A673 (cell line): ENCODE results near the gene ACSBG1. TPM values are rescaled to one million over a fixed set of nuclear protein-coding genes. Genes with fewer than 3 reads are reported as not detected.

ENCODE experiments used
- BruUV-seq: library from RNA; stranded (reverse); fragments of 400-500 nt; replicated peaks from 2 replicates; lab custom pipeline; 2021; lab: Mats Ljungman, UMichigan
- CTCF ChIA-PET: fragments of 300-600 bp; sonication (Branson Sonifier 250); formaldehyde crosslinking; loops from one replicate; lab custom pipeline; 2022; ENCODE audit warnings: antibody characterized with exemption; lab: Charles Lee
- POLR2A ChIA-PET: fragments of 300-600 bp; sonication (Branson Sonifier 250); formaldehyde crosslinking; loops from one replicate; lab custom pipeline; 2022; ENCODE audit warnings: antibody characterized with exemption; ENCODE audit not compliant: low non-redundant PET; lab: Charles Lee
- DNase-seq: peaks from one replicate; pipeline ENCODE4 v3.0.0-alpha.2; 2015; ENCODE audit warnings: low spot score
- H3K27ac ChIP-seq: fragments of 200-600 bp; sonication (generic); 2 replicates; pipeline ENCODE4 v1.5.1; 2016; ENCODE audit warnings: mixed run types, low read depth, mild to moderate bottlenecking, mixed read lengths, antibody characterized with exemption, low read length; ENCODE audit not compliant: poor library complexity, severe bottlenecking
- H3K27me3 ChIP-seq: fragments of 200-600 bp; sonication (generic); replicated peaks from 2 replicates; pipeline ENCODE4 v1.6.1; 2017; ENCODE audit warnings: mixed run types, low read depth, mild to moderate bottlenecking, mixed read lengths, antibody characterized with exemption, low read length; ENCODE audit not compliant: insufficient read depth, poor library complexity
- H3K36me3 ChIP-seq: fragments of 200-600 bp; sonication (generic); 2 replicates; pipeline ENCODE4 v1.6.1; 2016; ENCODE audit warnings: mixed run types, mild to moderate bottlenecking, mixed read lengths, antibody characterized with exemption, low read length; ENCODE audit not compliant: insufficient read depth, poor library complexity, severe bottlenecking
- H3K4me1 ChIP-seq: fragments of 200-600 bp; sonication (generic); 2 replicates; pipeline ENCODE4 v1.6.1; 2017; ENCODE audit warnings: mixed run types, mild to moderate bottlenecking, mixed read lengths, antibody characterized with exemption, low read length; ENCODE audit not compliant: insufficient read depth, poor library complexity, severe bottlenecking
- H3K4me3 ChIP-seq: fragments of 200-600 bp; sonication (generic); 2 replicates; pipeline ENCODE4 v1.5.1; 2016; ENCODE audit warnings: low read depth, mixed run types, mild to moderate bottlenecking, mixed read lengths, low read length; ENCODE audit not compliant: poor library complexity, severe bottlenecking
- H3K9me3 ChIP-seq: fragments of 200-600 bp; sonication (generic); 2 replicates; pipeline ENCODE4 v1.6.1; 2016; ENCODE audit warnings: mixed run types, low read depth, mild to moderate bottlenecking, mixed read lengths, antibody characterized with exemption, low read length; ENCODE audit not compliant: poor library complexity, severe bottlenecking
- CTCF ChIP-seq: fragments of 300-800, 200-600 bp; sonication (generic); conservative IDR thresholded peaks from 2 replicates; pipeline ENCODE4 v1.5.1; 2017; ENCODE audit warnings: low read depth, mild to moderate bottlenecking, antibody characterized with exemption, low read length, moderate library complexity, mixed read lengths
- EZH2 ChIP-seq: fragments of 200-600 bp; sonication (generic); IDR thresholded peaks from 2 replicates; pipeline ENCODE4 v1.6.1; 2017; ENCODE audit warnings: borderline replicate concordance, low read depth, mild to moderate bottlenecking, mixed read lengths, antibody characterized with exemption, low read length; ENCODE audit not compliant: poor library complexity, severe bottlenecking
- intact Hi-C: fragments of 100-400 bp; cut with micrococcal nuclease; formaldehyde crosslinking; loops from one replicate; pipeline ENCODE4 v1.10.0; 2022; ENCODE audit not compliant: unreplicated experiment
- total RNA-seq: library from RNA; stranded (reverse); gene quantifications from 2 replicates; pipeline ENCODE4 v1.2.3, GENCODE V29; 2021

Gene ACSBG1
- total RNA-seq, 1 experiment from 2014 or later = 0.45 TPM

GRCh38 chr15:78280319-78281072 is 46.1 kb upstream of the ACSBG1 start:
- no peaks in the 10 kb centered on the region for H3K27me3 ChIP-seq
- DNase-seq = no peak
- no peak overlapping the region for H3K27ac ChIP-seq
- POLR2A ChIA-PET = interaction anchor here (0.5 to 0.6 kb wide), 2 partner anchors 129 to 223 kb away, joined by 6 to 11 read pairs; no protein-coding TSS in a partner anchor
- peaks cover 12% of the 10 kb centered on the region for H3K36me3 ChIP-seq
- TF ChIP-seq EZH2 (no peak), CTCF (no peak)
- intact Hi-C loops = no loop called here
- no peaks in the 10 kb centered on the region for H3K9me3 ChIP-seq
- H3K4me1 ChIP-seq = no peaks in the 10 kb centered on the region
- no peak overlapping the region for H3K4me3 ChIP-seq
- CTCF ChIA-PET = no interaction called here
- BruUV-seq = no TSS peak

- ChIA-PET POLR2A (no interaction called here), CTCF (no interaction called here)
- intact Hi-C loops = no loop called here
- Histone ChIP-seq H3K27me3 (no peaks in the 10 kb centered on the region), H3K4me1 (peaks cover 6% of the 10 kb centered on the region), H3K36me3 (no peaks in the 10 kb centered on the region), H3K9me3 (no peaks in the 10 kb centered on the region), H3K27ac (no peak overlapping the region), H3K4me3 (no peak overlapping the region)
- TF ChIP-seq CTCF = no peak
- TF ChIP-seq EZH2 = no peak
- BruUV-seq = no TSS peak
- DNase-seq = no peak
Measured at GRCh38 chr15:78276064-78276943, 41.9 kb upstream of the ACSBG1 start.

- Histone ChIP-seq H3K36me3 (no peaks in the 10 kb centered on the region), H3K27me3 (no peaks in the 10 kb centered on the region), H3K4me3 (no peak overlapping the region), H3K9me3 (no peaks in the 10 kb centered on the region), H3K4me1 (peaks cover 6% of the 10 kb centered on the region), H3K27ac (no peak overlapping the region)
- POLR2A ChIA-PET = interaction anchor here (0.6 kb wide), 1 partner anchor 163 kb away, joined by 3 read pairs; the partner anchor contains the start of gene IREB2
- CTCF ChIA-PET = no interaction called here
- TF ChIP-seq CTCF (no peak), EZH2 (no peak)
- intact Hi-C loops = no loop called here
- no peak for DNase-seq
- no TSS peak for BruUV-seq
Measured at GRCh38 chr15:78274994-78275393, 40.6 kb upstream of the ACSBG1 start.
